Activated CD8-positive, alpha-beta memory T cell treated with anti-CD3 and anti-CD28 coated beads, Interleukin-2, amount 50 U/mL, for 24 hours (primary cell): ENCODE measurements around the gene HABP2.

Experiments used
- DNase-seq: peaks from one replicate; pipeline ENCODE4 v3.0.0-alpha.2; 2020; ENCODE audit errors: extremely low read depth

The HABP2 gene

DNA sequence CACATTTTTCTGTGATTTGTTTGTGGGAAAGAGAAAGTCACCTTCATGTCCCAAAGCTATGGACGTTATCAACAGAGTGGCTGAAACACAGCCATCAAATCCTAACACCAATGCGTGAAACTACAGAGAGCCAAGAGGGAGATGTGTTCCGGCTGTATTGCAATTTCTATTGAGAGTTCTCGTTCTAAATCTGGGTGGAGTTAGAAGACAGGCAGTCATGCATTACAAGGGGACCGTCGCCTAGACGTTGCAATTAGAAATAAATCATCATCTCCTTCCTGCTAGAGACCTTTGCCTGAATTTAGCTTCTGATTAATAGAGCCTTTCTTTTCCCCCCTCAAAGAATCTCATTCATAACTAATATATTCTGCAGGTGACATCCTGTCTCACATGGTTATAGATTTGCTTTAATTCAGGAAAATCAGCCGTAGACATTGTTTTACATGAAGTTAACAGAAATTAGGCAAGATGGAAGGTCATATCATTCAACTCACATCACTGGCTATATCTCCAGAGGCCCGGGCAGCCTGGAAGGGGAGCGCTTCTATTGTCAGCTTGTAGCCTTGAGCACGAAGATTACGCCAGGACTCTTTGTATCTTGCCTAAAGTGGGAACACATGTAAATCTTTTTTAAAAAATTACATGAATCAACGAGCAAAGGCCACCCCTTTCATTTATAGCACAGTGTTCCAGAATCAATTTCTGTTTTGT lies 52.6 kb downstream of the HABP2 start:
- no peak for DNase-seq

DNA sequence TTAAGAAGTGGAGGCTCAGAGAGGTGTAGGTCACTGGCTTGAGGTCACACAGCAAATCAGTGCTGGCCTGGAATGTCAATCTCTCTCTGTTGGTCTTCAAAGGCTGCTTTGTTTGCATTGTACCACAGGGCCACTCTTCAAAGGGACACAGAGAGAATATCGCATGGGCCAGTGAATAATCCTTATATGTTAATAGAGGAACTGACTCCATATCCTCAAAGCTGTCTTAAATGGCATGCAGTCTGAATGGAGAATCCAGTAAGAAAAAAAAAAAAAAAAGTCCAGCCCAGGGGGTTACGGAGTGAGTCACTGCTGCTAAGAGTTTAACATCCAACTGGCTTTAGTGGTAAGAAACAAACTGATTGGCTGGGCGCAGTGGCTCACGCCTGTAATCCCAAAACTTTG lies 56.9 kb downstream of the HABP2 start:
- no peak for DNase-seq

DNA sequence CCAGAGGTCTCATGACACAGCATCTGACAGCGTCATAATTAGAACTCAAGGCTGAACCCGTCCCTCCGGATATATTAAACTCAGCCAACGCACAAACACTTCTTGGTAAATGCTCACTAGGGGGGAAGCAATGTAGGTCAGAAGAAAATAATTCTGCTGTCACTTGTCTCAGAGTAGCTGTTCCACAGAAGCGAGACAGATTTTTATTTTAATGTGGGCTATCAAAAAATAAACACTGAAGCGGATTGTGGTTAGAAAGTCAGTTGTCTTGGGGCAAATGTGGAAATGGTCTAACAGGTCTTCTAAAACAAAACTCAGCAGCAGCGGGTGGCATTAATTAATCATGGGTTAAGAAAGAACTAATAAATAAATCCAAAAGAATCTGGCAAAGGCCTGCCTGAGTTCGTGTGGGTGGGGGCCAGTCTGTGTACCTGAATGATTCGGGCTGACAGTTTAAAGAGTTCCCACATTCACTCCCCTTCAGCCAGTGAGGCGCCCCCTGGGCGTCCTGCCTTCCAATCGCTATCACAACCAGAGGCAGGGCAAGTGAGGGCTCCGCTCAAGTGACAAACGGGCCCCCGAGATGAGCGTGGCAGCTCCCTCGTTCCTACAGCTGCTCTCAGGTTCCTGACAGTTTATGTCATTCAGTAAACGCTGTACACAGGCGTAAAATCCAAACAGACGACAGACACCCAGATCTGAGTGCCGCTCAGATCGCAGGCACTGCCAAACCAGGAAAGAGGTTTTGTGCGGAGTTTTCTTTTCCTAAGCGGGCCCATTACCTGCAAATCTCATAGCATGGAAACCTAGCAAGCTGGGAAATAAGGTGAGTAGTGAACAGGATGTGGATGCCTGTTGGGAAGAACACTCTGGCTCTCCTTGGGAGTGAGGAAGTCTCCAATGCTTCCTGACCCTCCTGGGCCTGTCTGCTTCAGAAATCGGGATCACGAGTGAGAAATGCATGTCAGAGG lies 58.1 kb downstream of the HABP2 start:
- DNase-seq = no peak

DNA sequence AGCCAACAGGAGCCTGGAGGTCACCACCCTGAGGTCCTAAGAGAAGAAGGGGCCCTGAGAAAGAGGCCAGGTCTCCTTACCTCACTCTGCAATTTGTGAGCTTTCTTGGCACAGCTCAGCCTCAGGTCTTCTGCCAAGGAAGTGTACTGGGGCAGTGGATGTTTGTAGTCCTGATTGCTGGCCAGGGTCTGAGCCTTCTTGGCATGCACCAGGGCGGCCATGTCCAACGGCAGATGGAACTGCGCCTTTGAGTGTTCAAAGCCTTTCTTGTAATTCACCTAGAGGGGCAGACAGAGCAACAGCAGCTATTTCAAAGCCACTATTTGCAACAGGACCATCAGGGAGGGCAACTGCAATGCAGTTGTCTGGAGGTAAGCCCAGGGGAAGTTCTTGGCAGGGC lies 59.3 kb downstream of the HABP2 start:
- DNase-seq = no peak

DNA sequence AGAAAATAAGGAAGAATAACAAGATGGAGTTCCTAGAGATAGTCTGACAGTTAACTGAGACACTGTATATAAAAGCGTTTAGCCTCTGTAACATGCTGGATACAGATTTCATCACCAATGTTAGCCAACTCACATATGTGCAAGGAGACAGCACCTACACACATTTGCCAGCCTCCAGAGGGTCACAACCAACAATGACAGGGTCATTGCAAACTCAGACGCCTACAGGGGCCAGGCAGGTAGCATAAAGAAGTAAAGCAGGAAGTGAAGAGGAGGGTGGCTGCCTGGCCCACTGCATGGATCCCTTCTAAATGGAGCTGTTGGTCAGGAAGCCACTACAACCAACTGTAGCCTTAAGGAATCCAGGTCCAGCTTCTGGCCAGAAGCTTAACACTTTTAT lies 60.6 kb downstream of the HABP2 start:
- no peak for DNase-seq

DNA sequence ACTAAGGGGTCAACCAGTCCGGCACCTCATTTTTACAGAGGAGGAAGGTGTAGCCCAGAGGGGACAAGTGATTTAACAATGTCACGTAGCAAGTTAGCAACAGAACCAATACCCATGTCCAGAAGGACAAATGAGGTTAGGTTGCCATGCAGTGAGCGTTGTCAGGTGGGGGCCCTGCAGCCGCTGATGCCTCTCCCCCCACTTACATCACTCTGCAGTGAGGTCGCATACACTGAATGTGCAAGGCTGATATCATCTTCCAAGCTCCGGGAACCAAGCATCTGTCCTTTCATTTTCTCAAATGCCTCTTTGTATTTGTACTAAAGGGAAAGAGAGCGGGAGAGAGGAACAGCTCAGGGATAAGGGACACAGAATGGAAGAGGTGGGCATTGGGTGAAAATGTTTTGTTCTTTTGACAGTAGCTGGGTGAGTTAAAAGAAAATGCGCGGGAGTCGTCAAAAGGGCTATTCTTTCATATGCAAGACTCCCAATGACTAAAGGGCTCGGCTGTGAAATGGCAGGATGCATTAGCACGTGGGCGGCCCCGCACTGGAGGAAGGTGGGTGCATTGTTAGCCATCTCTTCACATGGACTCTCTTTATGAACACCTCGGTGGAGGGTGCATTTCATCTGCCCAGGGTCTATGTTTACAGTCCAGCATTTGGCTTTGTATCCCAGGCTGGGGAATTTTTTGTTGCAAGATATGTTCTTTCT lies 61.3 kb downstream of the HABP2 start:
- no peak for DNase-seq

DNA sequence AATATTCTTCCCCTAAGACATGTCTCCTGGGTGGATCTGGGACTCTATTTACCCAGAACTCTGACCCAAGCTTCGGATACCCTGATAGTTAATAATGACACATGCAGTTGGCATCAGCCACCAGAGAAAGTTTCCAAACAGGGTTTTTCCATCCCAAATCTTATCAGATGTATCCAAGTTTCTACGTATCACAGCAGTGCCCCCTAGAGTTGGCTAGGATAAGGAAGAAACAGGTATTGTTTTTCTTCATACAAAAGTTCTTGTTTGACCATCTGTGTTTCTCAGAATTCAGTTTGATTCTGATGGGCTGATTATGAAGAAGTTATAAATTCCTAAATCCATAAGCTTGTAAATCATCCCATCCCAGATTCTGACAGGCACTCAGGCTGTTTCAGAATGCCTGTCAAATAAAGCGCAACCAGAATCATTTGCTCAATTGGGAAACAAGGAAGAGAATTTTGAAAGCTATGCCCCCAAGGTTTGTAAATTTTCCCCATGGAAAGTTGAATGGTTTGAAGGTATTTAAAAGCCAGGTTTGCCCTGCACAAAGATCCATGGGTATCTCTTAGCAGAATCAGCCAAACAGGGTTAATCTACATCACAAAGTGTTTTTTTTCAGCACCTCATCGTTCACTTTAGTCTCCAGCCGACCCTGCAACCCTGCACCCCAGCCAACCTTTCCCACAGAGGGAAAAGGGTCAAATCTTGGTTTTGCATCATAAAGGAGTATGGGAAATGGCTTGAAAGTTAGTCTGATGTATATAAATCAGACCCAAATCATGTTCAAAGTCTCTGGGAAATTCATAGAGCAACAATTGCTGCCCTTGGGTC lies 63.6 kb downstream of the HABP2 start:
- no peak for DNase-seq

DNA sequence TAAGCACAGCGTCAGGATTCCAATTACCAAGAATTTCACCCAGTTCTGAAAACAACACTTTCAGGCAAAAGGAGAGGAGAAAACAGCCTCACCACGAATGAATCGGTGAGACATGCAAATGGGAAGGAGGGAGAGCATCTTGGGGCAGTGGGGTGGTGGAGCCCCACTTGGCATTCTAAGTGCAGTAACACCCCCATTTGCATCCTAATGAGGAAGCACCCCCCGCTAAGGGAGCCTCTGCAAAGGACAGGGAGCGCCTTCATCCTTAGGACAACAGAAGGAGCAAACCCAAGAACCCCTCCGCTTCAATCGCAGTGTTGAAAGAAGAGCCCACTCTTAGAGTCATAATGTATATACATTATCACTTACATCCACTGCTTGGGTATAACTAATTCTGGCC lies 64.2 kb downstream of the HABP2 start:
- DNase-seq = no peak

DNA sequence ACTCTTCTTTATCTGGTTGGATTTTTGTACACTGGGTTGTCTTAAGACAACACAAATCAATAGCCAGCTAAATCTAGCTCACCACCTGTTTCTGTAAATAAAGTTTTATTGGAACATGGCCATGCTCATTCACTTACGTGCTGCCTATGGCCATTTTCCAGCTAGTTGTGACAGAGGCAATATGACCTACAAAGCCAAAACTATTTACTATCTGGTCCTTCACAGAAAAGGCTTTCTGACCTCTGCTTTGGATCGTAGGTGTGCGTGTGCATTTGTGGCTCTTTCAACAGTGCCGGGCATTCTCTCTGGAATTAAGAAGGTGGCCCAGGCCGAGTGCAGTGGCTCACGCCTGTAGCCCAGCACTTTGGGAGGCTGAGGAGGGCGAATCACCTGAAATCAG lies 65.5 kb downstream of the HABP2 start:
- DNase-seq = no peak

DNA sequence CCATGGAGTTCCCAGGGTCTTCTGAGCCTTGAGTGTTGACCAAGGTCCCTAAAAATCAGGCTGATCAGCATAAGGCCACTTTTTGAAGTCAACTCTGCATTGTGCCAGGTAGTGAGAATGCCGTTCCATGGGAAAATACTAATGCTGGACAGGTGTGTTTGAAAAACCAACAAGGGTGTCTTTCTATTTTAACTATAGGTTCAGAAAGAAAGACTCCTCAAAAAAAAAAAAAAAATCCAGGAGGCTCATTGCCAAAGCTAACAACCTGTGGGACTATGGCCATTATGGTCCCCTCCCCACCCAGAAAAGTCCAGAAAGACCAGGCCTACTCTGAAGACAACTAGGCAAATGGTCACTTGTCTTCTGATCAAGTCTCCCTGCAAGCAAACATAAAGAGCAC lies 66.5 kb downstream of the HABP2 start:
- DNase-seq = no peak

DNA sequence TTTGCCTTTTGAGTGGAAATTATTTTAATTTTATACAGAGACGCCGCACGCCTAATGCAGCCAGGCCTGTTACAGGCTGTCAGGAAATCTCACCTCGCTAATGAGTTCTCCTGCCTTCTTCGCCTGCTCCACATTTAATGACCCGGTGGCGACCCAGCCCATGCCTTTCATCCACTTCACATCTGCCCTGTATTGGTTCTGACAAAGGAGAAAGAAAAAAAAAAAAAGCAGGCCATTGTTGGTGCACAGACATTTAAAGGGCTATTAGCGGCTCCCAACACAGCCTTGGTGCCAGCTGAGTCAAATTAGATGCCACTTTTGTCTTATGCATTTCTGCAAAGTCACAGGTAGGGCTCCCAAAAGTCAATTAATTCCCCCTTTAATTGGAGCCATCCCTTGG lies 67.7 kb downstream of the HABP2 start:
- DNase-seq = no peak

DNA sequence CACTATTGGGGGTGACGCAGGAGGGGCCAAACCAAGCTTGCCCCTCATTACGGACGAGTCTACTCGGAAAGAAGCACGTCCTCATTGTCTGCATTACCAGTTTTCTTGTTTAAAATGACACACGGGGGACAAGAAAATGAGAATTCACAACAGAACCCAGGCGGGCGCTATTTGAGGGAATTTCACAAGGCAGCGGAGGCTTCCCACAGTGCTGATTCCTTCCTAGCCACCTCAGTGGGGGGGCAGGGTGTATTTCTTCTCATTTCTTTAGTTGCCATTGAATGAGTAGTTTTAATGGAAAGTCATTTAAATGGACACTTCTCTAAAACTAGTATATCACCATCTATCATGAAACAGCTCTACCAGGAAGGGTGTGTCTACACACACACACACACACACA lies 68.1 kb downstream of the HABP2 start:
- DNase-seq = no peak

DNA sequence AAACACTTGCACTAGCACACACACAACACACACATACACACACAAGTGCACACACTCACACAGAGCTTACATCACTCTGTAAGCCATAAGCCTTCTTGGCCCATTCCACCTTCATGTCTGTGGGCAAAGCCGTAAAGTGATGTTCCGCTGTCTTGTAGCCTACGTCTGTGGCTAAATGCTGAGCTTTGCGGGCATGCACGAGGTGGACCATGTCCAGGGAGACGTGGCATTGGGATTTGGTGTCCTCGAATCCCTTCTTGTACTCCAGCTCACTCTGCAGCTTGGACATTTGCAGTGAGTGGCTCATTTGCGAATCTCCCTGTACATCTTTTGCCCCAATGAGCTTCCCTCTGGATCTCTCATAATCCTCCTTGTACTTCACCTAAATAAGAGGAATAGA lies 68.9 kb downstream of the HABP2 start:
- DNase-seq = no peak

DNA sequence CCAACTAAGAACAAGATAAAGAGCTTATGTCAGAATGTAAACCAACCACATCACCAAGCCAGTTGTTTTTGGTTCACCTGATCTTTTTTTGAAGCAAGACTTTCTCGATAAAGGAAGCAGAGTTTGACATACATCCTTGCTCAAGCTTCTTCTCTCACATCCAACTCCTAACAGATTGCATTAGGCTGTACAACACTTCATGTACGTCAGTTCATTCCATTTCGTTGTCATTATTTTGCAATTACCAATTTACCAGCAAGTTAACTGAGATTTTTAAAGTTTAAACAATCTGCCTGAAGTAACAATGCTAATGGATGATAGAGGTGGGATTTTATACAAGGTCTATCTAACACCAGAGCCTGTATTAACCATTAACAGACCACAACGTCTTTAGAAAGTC lies 70.0 kb downstream of the HABP2 start:
- DNase-seq = no peak

DNA sequence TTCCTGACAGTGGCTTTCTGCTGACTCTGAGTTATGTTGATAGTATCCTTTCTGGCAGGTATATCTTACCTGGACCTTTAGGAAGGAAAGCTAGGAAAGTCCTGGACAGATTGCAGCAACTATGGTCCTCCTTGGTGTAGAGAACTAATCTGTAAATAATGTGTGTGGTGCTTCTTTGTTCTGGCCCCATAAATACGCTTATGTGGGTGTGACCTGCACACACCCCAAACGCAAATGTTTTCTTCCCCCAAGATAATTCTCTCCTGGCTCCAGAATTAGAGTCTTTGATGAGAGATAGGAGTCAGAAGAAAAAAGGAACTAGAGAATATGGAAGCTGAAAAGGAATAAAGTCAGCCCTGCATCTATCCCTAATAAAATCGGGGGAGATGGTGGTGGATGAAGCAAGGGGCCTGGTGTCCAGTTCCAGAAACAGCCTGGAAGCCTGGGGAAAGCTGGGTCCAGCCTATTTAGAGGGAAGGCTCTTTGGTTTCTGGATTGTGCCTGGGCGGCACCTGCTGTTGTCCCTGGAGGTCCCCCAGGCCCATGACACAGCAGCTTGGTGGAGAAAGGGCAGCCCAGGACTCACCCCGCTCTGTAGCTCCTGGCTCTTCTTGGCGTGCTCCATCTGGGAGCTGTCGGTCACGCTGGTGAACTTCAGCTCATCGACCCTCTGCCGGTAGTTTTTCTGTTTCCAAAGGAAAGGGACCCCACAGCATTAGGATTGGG lies 72.8 kb downstream of the HABP2 start:
- no peak for DNase-seq

DNA sequence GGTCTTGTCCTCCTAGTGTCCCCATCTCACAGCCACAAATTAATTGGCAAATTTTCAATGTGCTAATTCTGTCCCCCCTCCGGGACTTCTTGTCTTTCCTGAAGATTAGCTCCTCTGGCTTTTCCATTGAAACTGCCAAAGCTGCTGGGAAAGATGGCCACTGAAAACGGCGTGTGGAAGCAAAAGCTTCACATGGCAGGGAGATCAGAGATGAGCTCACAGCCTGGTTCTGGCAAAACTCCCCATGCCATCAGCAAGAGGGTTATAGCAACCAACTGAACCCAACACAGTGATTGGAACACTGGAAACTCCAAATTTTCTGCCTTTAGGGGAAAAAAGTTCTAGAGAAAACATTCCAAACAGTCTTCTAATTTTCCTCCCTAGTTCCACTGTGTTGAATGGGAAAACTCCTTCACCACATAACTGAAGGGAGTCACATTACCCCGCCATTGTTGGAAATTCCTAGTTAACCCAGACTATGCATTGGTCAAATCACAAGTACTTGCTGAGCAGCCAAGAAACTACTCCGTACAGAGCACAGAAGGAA lies 74.0 kb downstream of the HABP2 start:
- DNase-seq = no peak

DNA sequence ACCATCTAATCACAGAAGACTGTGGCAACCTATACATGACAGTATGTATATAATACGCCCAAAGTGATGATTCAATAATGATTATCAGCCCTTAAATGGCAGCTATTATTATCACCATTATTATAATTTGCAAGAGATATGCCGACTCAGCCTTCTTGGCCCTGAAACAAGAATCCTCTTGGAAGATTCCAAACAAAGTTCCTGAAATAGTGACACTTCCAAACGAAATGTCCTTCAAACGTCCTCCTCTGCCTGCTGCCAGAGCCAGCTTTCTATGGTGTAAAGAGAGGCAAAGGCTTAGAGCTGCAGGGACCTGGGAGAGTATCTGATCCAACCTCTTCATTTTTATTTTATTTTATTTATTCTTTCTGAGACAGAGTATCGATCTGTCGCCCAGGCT lies 75.0 kb downstream of the HABP2 start:
- no peak for DNase-seq

DNA sequence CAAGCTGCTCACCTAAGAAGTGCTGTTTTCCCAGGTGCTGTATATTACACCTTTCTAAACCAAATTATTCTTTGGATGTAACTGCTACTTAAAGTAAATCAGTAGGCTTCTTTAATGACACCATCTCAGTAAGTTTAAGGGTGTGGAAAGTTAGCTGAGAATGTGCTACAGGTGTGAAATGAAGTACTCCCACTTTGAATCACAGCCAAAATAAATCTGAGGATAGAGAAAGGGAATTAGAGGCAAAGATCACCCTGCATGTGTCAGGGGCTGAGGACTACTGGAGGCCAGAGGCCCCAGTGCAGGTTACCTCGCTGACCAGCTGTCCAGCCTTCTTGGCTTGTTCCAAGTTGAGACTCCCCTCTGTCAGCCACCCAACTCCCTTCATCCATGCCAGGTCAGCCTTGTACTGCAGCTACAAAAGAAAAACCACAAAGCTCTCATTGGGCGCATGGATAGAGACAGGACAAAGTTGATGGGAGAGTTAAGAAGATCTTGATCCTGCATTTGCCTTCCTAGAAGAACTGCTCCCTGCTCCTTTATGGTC lies 75.8 kb downstream of the HABP2 start:
- no peak for DNase-seq

DNA sequence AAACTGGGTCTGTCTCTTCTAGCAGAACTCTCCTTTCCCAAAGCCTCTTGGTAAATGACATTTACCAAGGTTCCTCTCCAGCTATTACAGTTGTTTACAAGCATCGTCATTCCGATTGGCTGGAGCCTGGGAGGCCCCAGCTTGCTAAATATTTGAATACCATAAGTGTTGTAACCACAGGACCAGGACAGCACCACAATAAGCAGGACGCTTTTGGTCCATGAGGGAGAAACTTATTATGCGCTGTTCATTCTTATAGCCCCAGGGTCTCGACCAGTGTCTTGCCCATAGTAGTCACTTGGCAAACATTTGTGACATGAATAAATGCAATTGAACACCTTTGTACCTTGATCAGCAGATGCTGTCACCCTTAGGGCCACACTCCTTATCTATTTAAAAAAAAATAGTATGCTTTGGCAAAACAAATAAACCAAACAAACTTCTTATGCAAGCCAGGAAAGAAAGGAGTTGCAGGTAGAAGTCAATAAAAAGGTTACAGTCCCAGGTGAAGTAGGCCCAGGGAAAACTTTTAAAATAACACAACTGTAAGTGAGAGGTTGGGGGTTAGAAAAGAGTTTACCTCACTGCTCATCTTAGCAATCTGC lies 78.2 kb downstream of the HABP2 start:
- DNase-seq = no peak
